H1 (cell line): ENCODE results near the gene PSAP. TPM values are rescaled to one million over a fixed set of nuclear protein-coding genes. Genes with fewer than 3 reads are reported as not detected.

Source experiments
- CTCF ChIA-PET: fragments of 300-600 bp; sonication (Branson Sonifier 250); formaldehyde crosslinking; loops from one replicate; lab custom pipeline; 2021; ENCODE audit not compliant: partially characterized antibody; lab: Charles Lee
- POLR2A ChIA-PET: fragments of 300-600 bp; sonication (Branson Sonifier 250); formaldehyde crosslinking; loops from one replicate; lab custom pipeline; 2021; ENCODE audit warnings: inconsistent platforms; ENCODE audit not compliant: partially characterized antibody; lab: Charles Lee
- DNase-seq, 2 experiments: peaks; one replicate each; pipeline versions ENCODE4 v3.0.0 to v3.0.0-alpha.2; 2010 to 2022; ENCODE audit warnings: low spot score in 2 of 2, low read depth in 1 of 2, mixed read lengths in 1 of 2
- FAIRE-seq: peaks from 2 replicates; lab custom pipeline; 2011; peaks lifted over from hg19 to GRCh38; lab: Jason Lieb, UNC
- H2AFZ ChIP-seq: 2 replicates; pipeline ENCODE4 v1.8.1; 2012; ENCODE audit warnings: low read length, inconsistent platforms
- H2AK5ac ChIP-seq: 2 replicates; pipeline ENCODE4 v1.6.1; 2013; ENCODE audit warnings: low read depth, low read length
- H2BK120ac ChIP-seq: replicated peaks from 2 replicates; pipeline ENCODE3; 2013; ENCODE audit warnings: low read depth, low read length, inconsistent platforms
- H2BK12ac ChIP-seq: 2 replicates; pipeline ENCODE4 v1.6.1; 2013; ENCODE audit warnings: low read depth, low read length
- H2BK15ac ChIP-seq: 2 replicates; pipeline ENCODE4 v1.6.1; 2013; ENCODE audit warnings: low read length
- H2BK20ac ChIP-seq: 2 replicates; pipeline ENCODE4 v1.6.1; 2013; ENCODE audit warnings: low read length
- H2BK5ac ChIP-seq: 2 replicates; pipeline ENCODE4 v1.6.1; 2013; ENCODE audit warnings: low read depth, low read length
- H3K14ac ChIP-seq: 2 replicates; pipeline ENCODE4 v1.6.1; 2013; ENCODE audit warnings: inconsistent platforms; ENCODE audit not compliant: insufficient read length
- H3K18ac ChIP-seq: 2 replicates; pipeline ENCODE4 v1.6.1; 2013; ENCODE audit warnings: low read length; ENCODE audit errors: extremely low read depth
- H3K23ac ChIP-seq: 2 replicates; pipeline ENCODE4 v1.6.1; 2013; ENCODE audit warnings: inconsistent platforms; ENCODE audit not compliant: insufficient read length
- H3K23me2 ChIP-seq: 2 replicates; pipeline ENCODE4 v1.6.1; 2013; ENCODE audit warnings: low read depth, low read length
- H3K27ac ChIP-seq: 2 replicates; pipeline ENCODE4 v1.6.1; 2011; ENCODE audit warnings: low read depth, low read length, inconsistent platforms
- H3K27me3 ChIP-seq, 4 experiments: replicated peaks in 1 of 4; 1 replicate in 1 of 4; 2 replicates in 3 of 4; pipeline versions ENCODE4 v1.6.1 to v1.8.1; 2011 to 2013; ENCODE audit warnings: low read length in 3 of 4, mild to moderate bottlenecking in 3 of 4, inconsistent platforms in 2 of 4, mixed read lengths in 2 of 4, moderate library complexity in 1 of 4; ENCODE audit not compliant: control insufficient read depth in 3 of 4, insufficient read depth in 3 of 4; ENCODE audit errors: extremely low read depth in 1 of 4
- H3K36me3 ChIP-seq, 4 experiments: 2 replicates each; pipeline versions ENCODE4 v1.6.1 to v1.8.1; 2011 to 2013; ENCODE audit warnings: mild to moderate bottlenecking in 4 of 4, low read length in 3 of 4, moderate library complexity in 2 of 4, control low read depth in 1 of 4, inconsistent platforms in 1 of 4; ENCODE audit not compliant: insufficient read depth in 4 of 4, control insufficient read depth in 2 of 4
- H3K4ac ChIP-seq: replicated peaks from 2 replicates; pipeline ENCODE3; 2013; ENCODE audit warnings: low read length, low read depth, mixed read lengths, inconsistent platforms; ENCODE audit not compliant: insufficient read length
- H3K4me1 ChIP-seq, 4 experiments: replicated peaks in 1 of 4; 1 replicate in 1 of 4; 2 replicates in 3 of 4; pipeline versions ENCODE4 v1.6.1 to v1.8.1; 2011 to 2013; ENCODE audit warnings: low read length in 3 of 4, inconsistent platforms in 2 of 4, mixed read lengths in 1 of 4; ENCODE audit not compliant: insufficient read depth in 4 of 4, control insufficient read depth in 3 of 4
- H3K4me2 ChIP-seq, 2 experiments: 2 replicates each; pipeline versions ENCODE4 v1.6.1 to v1.8.1; 2011 to 2013; ENCODE audit warnings: low read depth in 2 of 2, low read length in 2 of 2, control low read depth in 1 of 2, inconsistent platforms in 1 of 2, mild to moderate bottlenecking in 1 of 2; ENCODE audit not compliant: insufficient read depth in 1 of 2
- H3K4me3 ChIP-seq, 4 experiments: fragments of 200-600, 300-600 bp in 1 of 4; sonication (generic), shearing (Covaris generic), sonication (Bioruptor Twin) in 1 of 4; 2 replicates each; pipeline versions ENCODE4 v1.5.1 to v1.8.1; 2011 to 2016; ENCODE audit warnings: low read length in 4 of 4, low read depth in 3 of 4, control low read depth in 2 of 4, inconsistent platforms in 2 of 4, mild to moderate bottlenecking in 2 of 4, mixed read lengths in 1 of 4, moderate library complexity in 1 of 4; ENCODE audit not compliant: insufficient read depth in 2 of 4; ENCODE audit errors: extremely low read depth in 1 of 4
- H3K56ac ChIP-seq: replicated peaks from 2 replicates; pipeline ENCODE3; 2013; ENCODE audit warnings: low read depth, mild to moderate bottlenecking, mixed read lengths, low read length, inconsistent platforms; ENCODE audit not compliant: insufficient read length
- H3K79me1 ChIP-seq: 2 replicates; pipeline ENCODE4 v1.6.1; 2013; ENCODE audit warnings: low read depth, low read length, control low read depth
- H3K79me2 ChIP-seq, 2 experiments: 2 replicates each; pipeline versions ENCODE4 v1.6.1 to v1.8.1; 2012 to 2013; ENCODE audit warnings: low read length in 2 of 2, mild to moderate bottlenecking in 2 of 2, inconsistent platforms in 1 of 2; ENCODE audit not compliant: insufficient read depth in 2 of 2, control insufficient read depth in 1 of 2
- H3K9ac ChIP-seq, 4 experiments: replicated peaks in 1 of 4; 1 replicate in 1 of 4; 2 replicates in 3 of 4; pipeline versions ENCODE4 v1.6.1 to v1.8.1; 2011 to 2013; ENCODE audit warnings: low read depth in 3 of 4, low read length in 3 of 4, control low read depth in 2 of 4, mild to moderate bottlenecking in 2 of 4, moderate library complexity in 2 of 4, inconsistent platforms in 1 of 4; ENCODE audit errors: extremely low read depth in 1 of 4
- H3K9me3 ChIP-seq, 2 experiments: 2 replicates each; pipeline versions ENCODE4 v1.6.1 to v1.8.1; 2012 to 2013; ENCODE audit warnings: mild to moderate bottlenecking in 2 of 2, moderate library complexity in 2 of 2, control low read depth in 1 of 2, inconsistent platforms in 1 of 2, low read depth in 1 of 2, low read length in 1 of 2, mixed read lengths in 1 of 2; ENCODE audit not compliant: insufficient read depth in 2 of 2
- H4K20me1 ChIP-seq, 2 experiments: replicated peaks in 1 of 2; 2 replicates each; pipeline versions ENCODE3 to v1.8.1; 2011 to 2013; ENCODE audit warnings: inconsistent platforms in 2 of 2, low read length in 2 of 2, mild to moderate bottlenecking in 1 of 2; ENCODE audit not compliant: insufficient read depth in 2 of 2, control insufficient read depth in 1 of 2
- H4K5ac ChIP-seq: 2 replicates; pipeline ENCODE4 v1.6.1; 2013; ENCODE audit warnings: low read length, low read depth, mixed read lengths, inconsistent platforms; ENCODE audit not compliant: insufficient read length
- H4K8ac ChIP-seq: 2 replicates; pipeline ENCODE4 v1.8.0; 2013; ENCODE audit warnings: mild to moderate bottlenecking, moderate library complexity, low read length, inconsistent platforms; ENCODE audit not compliant: insufficient read depth; ENCODE audit errors: extremely low read depth
- H4K91ac ChIP-seq: replicated peaks from 2 replicates; pipeline ENCODE3; 2013; ENCODE audit warnings: low read length, mixed read lengths, inconsistent platforms; ENCODE audit not compliant: insufficient read length
- MAFK ChIP-seq: IDR thresholded peaks from 2 replicates; pipeline ENCODE4 v1.6.1; 2012; ENCODE audit warnings: low read depth, mild to moderate bottlenecking, improper control_type of control experiment, low read length
- RXRA ChIP-seq: IDR thresholded peaks from 2 replicates; pipeline ENCODE4 v1.6.1; 2011; ENCODE audit warnings: low read depth, mild to moderate bottlenecking, low read length, moderate library complexity; ENCODE audit not compliant: insufficient read depth
- WGBS, 2 experiments: shearing (Covaris generic) in 1 of 2; methylation state at CpG; one replicate each; pipeline versions ENCODE4 v1.1.6 to v1.1.7; 2013 to 2015; ENCODE audit warnings: low lambda C conversion rate in 2 of 2, mixed read lengths in 2 of 2, inconsistent platforms in 1 of 2, low coverage in 1 of 2, missing lambda C conversion rate in 1 of 2; ENCODE audit not compliant: insufficient replicate concordance in 2 of 2, insufficient coverage in 1 of 2, insufficient read length in 1 of 2; ENCODE audit errors: extremely low coverage in 1 of 2, missing lambda C conversion rate in 1 of 2; 5-methylcytosine and 5-hydroxymethylcytosine counted together
- polyA plus RNA-seq, 7 experiments: library from polyadenylated mRNA; depleted of rRNA in 3 of 7; stranded (reverse) in 5 of 7; unstranded in 2 of 7; fragments of >200 nt in 5 of 7; fragments of 200-250 nt in 2 of 7; gene quantifications; 1 replicate in 5 of 7; 2 replicates in 1 of 7; 4 replicates in 1 of 7; pipeline versions ENCODE4 v1.2.1 to v1.2.3, GENCODE V29; 2011 to 2013; ENCODE audit warnings: missing spikeins in 2 of 7, mixed read lengths in 2 of 7
- total RNA-seq: library from RNA; stranded (reverse); fragmentation: NEBNext Ultra II Directional; extraction: Animal tissue kit (Norgen Biotek cat#: 25700); gene quantifications from 2 replicates; pipeline ENCODE4 v1.2.1, GENCODE V29; 2021

The PSAP gene
- total and polyA plus RNA-seq, 2 of the 8 experiments (the other 6 are each of a cell fraction or from before 2014, with no cell fraction given), result 386 to 504 TPM

GRCh38 chr10:71899665-71900412, 48.8 kb upstream of the PSAP start:
- no peak overlapping the region for H3K9ac ChIP-seq
- TF ChIP-seq RXRA (no peak), MAFK (no peak)
- TF ChIP-seq, all 59 proteins: peak for 0
- no peaks in the 10 kb centered on the region for H3K79me1 ChIP-seq
- H2BK12ac ChIP-seq, result no peak overlapping the region
- H4K91ac ChIP-seq, result no peak overlapping the region
- no peak overlapping the region for H3K27ac ChIP-seq
- H2AK5ac ChIP-seq, result no peak overlapping the region
- no peak overlapping the region for H3K18ac ChIP-seq
- H3K4me2 ChIP-seq, result no peak overlapping the region
- H2BK120ac ChIP-seq, result no peak overlapping the region
- H3K4me3 ChIP-seq, result no peak overlapping the region
- 76% methylated on average over 3 of the region's 3 CpGs; no CpG with 5 or more reads in 1 of the 2 experiments for WGBS, 2 experiments
- FAIRE-seq (no peak), DNase-seq (no peak)
- H3K4me1 ChIP-seq, result no peaks in the 10 kb centered on the region
- no peak overlapping the region for H4K8ac ChIP-seq
- ChIA-PET POLR2A (no interaction called here), CTCF (interaction anchor here (0.6 to 1.6 kb wide), 10 partner anchors 17 to 1644 kb away, joined by 3 to 6 read pairs (median 4); partner anchors contain the start of gene VSIR)
- H2AFZ ChIP-seq, result no peak overlapping the region
- H3K14ac ChIP-seq, result no peak overlapping the region
- H3K36me3 ChIP-seq, result no peaks in the 10 kb centered on the region
- H3K56ac ChIP-seq, result no peak overlapping the region
- H4K5ac ChIP-seq, result no peak overlapping the region
- no peak overlapping the region; the same call in 1 of the 2 replicates for H2BK5ac ChIP-seq
- H3K23ac ChIP-seq, result no peak overlapping the region
- H4K20me1 ChIP-seq, result no peaks in the 10 kb centered on the region
- H3K27me3 ChIP-seq, result no peaks in the 10 kb centered on the region
- H3K9me3 ChIP-seq, result no peaks in the 10 kb centered on the region
- no peak overlapping the region for H2BK20ac ChIP-seq
- no peak overlapping the region for H3K4ac ChIP-seq
- no peaks in the 10 kb centered on the region for H3K79me2 ChIP-seq
- no peaks in the 10 kb centered on the region for H3K23me2 ChIP-seq
- no peak overlapping the region for H2BK15ac ChIP-seq
